T-helper 1 cell treated with Interleukin-12 subunit alpha and Interleukin-12 subunit beta and Interleukin-4 antibody, amounts not matched to agents 30 μg/mL and 1 μg/mL, for 36 hours (primary cell): Measurements from ENCODE around the gene KRTCAP2.
A peak's percentile ranks its signal among the peaks of the same experiment; 100 is the strongest.
"Not testable (repeated sequence)": the region's sequence is repeated elsewhere in the genome, so short reads cannot be mapped to it uniquely, and the experiment has no call there.

Source experiments
- H3K27ac Mint-ChIP-seq: one replicate; pipeline ENCODE4 v1.8.0; 2021; ENCODE audit warnings: mild to moderate bottlenecking, mixed read lengths
- H3K27me3 Mint-ChIP-seq: one replicate; pipeline ENCODE4 v1.8.0; 2021; ENCODE audit warnings: low read depth, mixed read lengths
- H3K36me3 Mint-ChIP-seq: one replicate; pipeline ENCODE4 v1.8.0; 2021; ENCODE audit warnings: low read depth, mixed read lengths
- H3K4me1 Mint-ChIP-seq: one replicate; pipeline ENCODE4 v1.8.0; 2021; ENCODE audit warnings: low read depth, mixed read lengths
- H3K4me3 Mint-ChIP-seq: one replicate; pipeline ENCODE4 v1.8.0; 2021; ENCODE audit warnings: mild to moderate bottlenecking, moderate library complexity, mixed read lengths
- H3K9me3 Mint-ChIP-seq: one replicate; pipeline ENCODE4 v1.8.0; 2021; ENCODE audit warnings: mixed read lengths

KRTCAP2 gene

DNA sequence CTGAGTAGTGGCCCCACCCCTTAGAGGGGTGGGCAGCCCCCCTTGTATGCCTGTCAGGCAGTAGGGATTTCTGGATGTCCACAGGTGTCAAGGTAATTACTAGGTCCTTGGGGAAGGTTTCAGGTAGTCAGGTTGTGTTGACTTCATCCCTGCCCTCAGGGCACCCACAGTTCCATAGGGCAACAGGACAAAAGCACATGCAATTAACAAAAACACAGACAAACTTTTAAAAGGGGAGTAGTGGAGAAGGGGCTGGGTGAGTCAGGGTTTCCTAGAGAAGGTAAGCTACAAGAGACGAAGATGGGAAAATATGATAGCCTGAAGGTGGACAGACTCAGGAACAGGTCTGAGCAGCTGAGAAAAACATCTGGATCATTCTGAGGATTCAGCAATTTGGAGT lies 14.1 kb downstream of the KRTCAP2 start:
- Mint-ChIP-seq H3K9me3 (no peaks in the 10 kb centered on the region), H3K27me3 (peaks cover 26% of the 10 kb centered on the region), H3K27ac (no peak overlapping the region), H3K36me3 (no peaks in the 10 kb centered on the region), H3K4me3 (no peak overlapping the region), H3K4me1 (no peaks in the 10 kb centered on the region)

DNA sequence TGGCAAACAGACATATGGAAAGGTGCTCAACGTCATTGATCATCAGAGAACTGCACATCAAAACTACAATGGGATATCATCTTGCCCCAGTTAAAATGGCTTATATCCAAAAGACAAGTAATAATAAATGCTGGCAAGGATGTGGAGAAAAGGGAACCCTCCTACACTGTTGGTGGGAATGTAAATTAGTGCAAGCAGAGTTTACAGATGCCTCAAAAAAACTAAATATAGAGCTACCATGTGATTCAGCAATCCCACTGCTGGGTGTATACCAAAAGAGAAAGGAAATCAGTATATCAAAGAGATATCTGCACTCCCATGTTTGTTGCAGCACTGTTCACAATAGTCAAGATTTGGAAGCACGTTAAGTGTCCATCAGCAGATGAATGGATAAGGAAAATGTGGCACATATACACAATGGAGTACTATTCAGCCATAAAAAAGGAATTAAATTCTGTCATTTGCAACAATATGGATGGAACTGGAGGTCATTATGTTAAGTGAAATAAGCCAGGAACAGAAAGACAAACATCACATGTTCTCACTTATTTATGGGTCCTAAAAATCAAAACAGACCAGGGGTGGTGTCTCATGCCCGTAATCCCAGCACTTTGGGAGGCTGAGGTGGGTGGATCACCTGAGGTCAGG lies 17.0 kb downstream of the KRTCAP2 start:
- H3K27ac Mint-ChIP-seq, H3K9me3 Mint-ChIP-seq, H3K4me1 Mint-ChIP-seq, H3K36me3 Mint-ChIP-seq, H3K4me3 Mint-ChIP-seq: not testable (repeated sequence)
- H3K27me3 Mint-ChIP-seq = peaks cover 33% of the 10 kb centered on the region

DNA sequence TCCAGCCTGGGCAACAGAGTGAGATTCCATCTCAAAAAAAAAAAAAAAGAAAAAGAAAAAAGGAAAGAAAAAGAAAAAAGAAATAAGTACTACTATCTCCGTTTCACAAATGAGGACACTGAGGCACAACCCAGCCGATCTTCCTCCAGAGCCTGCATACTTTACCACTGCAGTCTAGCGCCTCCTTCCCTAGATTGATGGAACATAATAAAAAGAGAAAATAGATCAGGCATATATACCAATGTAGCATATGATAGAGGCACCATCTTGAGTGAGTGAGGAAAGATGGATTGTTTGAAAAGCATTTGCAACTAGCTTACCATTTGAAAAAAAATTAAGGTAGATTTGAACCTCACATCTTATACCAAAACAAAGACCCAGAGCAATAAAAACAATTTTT lies 27.6 kb downstream of the KRTCAP2 start:
- H3K9me3 Mint-ChIP-seq = no peaks in the 10 kb centered on the region
- no peak overlapping the region for H3K27ac Mint-ChIP-seq
- peaks cover 3% of the 10 kb centered on the region for H3K4me1 Mint-ChIP-seq
- H3K27me3 Mint-ChIP-seq = peaks cover 33% of the 10 kb centered on the region
- H3K4me3 Mint-ChIP-seq = no peak overlapping the region
- no peaks in the 10 kb centered on the region for H3K36me3 Mint-ChIP-seq

DNA sequence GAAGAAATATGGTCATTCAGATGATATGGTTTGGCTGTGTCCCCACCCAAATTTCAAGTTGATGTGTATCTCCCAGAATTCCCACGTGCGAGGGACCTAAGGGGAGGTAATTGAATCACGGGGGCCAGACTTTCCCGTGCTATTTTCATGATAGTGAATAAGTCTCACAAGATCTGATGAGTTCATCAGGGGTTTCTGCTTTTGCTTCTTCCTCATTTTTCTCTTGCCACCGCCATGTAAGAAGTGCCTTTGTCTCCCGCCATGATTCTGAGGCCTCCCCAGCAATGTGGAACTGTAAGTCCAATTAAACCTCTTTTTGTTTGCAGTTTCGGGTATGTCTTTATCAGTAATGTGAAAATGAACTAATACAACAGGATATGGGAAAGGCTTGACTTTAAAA lies 31.4 kb downstream of the KRTCAP2 start:
- peaks cover 15% of the 10 kb centered on the region for H3K36me3 Mint-ChIP-seq

DNA sequence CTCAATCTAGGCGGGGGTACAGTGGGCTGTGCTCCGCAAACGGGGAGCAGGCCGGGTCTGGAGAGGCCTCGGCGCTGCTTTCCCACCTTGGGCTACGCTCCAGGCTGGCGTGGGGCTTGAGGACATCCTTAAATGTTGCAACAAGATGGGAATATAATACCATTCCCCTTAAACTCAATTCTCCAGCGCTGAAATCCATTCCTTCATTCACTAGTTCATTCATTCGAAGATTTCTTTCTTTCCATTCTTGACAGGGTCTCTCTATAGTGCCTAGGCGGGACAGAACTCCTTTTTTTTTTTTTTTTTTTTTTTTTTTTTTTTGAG lies 32.5 kb downstream of the KRTCAP2 start:
- Mint-ChIP-seq H3K36me3 (peaks cover 17% of the 10 kb centered on the region), H3K4me3 (peak overlapping the region; percentile 99), H3K27ac (peak overlapping the region; percentile 92), H3K9me3 (no peaks in the 10 kb centered on the region), H3K4me1 (peaks cover 27% of the 10 kb centered on the region), H3K27me3 (peaks cover 5% of the 10 kb centered on the region)

More for the DNA sequence above, 31.4 kb downstream of the KRTCAP2 start:
- Mint-ChIP-seq H3K4me3 (no peak overlapping the region), H3K27ac (no peak overlapping the region), H3K9me3 (no peaks in the 10 kb centered on the region), H3K4me1 (peaks cover 24% of the 10 kb centered on the region), H3K27me3 (peaks cover 11% of the 10 kb centered on the region)

DNA sequence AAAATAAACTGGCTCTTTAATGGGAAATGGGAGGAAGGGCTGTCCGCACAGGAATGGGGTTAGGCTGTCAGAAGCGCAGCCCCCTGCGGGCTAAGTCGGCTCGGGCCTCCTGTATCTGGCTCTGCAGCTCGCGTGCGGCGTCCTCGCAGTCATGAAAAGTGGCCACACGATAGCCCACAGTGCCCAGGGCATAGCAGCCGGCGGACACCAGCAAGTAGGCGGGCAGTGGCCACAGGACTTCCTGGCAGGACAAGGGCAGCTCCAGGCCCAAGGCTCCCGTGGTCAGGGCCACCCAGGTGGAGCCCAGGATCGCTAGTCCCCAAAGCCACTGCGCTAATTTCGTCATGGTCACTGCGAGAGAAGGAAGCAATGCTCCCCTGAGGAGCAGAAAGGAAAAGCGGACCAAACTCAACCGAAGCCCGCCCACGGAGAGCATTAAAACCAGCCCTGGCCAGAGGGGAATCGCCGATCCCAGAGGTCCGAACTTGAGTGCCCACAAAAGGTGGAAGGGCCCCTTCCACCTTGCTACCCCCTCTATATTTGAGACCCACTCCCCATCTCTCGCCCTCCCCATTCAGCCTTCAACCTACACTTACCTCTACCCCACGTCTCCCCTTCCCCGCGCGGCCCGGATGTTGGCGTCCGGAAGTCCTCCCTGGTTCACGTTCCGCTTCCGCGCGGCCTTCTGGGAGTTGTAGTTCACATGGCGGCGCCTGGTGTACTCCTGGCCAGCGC lies 33.0 kb downstream of the KRTCAP2 start, which contains the start of gene DPM3:
Gene DPM3 (minus strand): TSS at position 637 of the 735 bp plus-strand sequence. CDS start 291 bp downstream, at position 346.
- H3K36me3 Mint-ChIP-seq = peaks cover 17% of the 10 kb centered on the region
- peaks cover 30% of the 10 kb centered on the region for H3K4me1 Mint-ChIP-seq
- no peaks in the 10 kb centered on the region for H3K9me3 Mint-ChIP-seq
- H3K27me3 Mint-ChIP-seq = no peaks in the 10 kb centered on the region
- peak within 1 kb of the TSS; percentile 92 for H3K27ac Mint-ChIP-seq
- H3K4me3 Mint-ChIP-seq = peak within 1 kb of the TSS; percentile 99

DNA sequence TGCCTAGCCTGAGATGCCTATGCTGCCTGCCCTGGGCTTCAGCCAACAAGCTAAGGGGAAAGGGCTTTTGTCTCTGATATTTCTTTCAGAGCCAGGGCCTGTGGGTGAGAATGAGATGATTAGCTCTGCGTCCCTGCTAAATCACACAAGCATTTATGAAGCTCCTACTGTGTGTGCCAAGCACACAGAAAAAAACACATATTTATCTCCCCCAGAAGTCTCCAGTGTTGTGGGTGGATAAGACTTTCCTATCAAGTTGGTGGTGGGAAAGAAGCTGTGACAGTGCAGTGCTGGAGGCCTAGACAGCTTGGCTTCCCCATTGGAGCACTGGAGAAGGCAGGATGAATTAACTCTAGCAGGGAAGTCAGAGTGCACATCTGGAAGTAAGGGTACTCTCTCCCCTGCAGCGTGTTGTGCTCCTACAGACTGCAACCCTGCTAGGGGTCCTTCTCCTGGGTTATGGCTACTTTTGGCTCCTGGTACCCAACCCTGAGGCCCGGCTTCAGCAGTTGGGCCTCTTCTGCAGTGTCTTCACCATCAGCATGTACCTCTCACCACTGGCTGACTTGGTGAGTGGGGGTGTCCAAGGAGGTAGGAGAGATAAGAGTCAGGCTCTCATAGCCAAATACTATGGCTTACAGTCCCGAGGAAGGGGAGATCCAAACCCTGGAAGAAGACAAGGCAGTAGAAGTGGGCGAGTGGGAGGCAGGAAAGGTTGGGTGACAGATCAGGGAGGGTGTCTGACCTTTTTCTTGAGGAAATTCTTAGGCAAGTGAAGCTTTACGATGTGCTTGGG lies 35.8 kb downstream of the KRTCAP2 start:
- no peaks in the 10 kb centered on the region for H3K27me3 Mint-ChIP-seq
- H3K27ac Mint-ChIP-seq = peak overlapping the region; percentile 97
- peak overlapping the region; percentile 99 for H3K4me3 Mint-ChIP-seq
- no peaks in the 10 kb centered on the region for H3K9me3 Mint-ChIP-seq
- peaks cover 37% of the 10 kb centered on the region for H3K4me1 Mint-ChIP-seq
- H3K36me3 Mint-ChIP-seq = peaks cover 17% of the 10 kb centered on the region

DNA sequence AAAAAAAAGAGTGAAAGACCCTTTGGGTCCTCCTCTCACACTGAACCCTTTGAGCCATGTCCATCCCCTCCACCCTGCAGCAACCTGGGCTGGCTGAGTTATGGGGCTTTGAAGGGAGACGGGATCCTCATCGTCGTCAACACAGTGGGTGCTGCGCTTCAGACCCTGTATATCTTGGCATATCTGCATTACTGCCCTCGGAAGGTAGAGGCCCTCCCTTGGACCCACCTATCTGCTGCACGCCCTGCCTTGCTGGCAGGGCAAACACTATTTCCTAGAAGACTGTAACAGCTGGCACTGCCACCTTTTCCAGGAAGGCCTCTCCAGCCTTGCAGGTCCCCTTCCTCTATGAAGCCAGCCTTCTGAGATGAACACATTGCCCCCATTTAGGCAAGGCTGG lies 36.4 kb downstream of the KRTCAP2 start:
- H3K4me1 Mint-ChIP-seq = peaks cover 37% of the 10 kb centered on the region
- H3K27me3 Mint-ChIP-seq = no peaks in the 10 kb centered on the region
- peaks cover 17% of the 10 kb centered on the region for H3K36me3 Mint-ChIP-seq
- peak overlapping the region; percentile 99 for H3K4me3 Mint-ChIP-seq
- H3K9me3 Mint-ChIP-seq = no peaks in the 10 kb centered on the region
- H3K27ac Mint-ChIP-seq = peak overlapping the region; percentile 97

DNA sequence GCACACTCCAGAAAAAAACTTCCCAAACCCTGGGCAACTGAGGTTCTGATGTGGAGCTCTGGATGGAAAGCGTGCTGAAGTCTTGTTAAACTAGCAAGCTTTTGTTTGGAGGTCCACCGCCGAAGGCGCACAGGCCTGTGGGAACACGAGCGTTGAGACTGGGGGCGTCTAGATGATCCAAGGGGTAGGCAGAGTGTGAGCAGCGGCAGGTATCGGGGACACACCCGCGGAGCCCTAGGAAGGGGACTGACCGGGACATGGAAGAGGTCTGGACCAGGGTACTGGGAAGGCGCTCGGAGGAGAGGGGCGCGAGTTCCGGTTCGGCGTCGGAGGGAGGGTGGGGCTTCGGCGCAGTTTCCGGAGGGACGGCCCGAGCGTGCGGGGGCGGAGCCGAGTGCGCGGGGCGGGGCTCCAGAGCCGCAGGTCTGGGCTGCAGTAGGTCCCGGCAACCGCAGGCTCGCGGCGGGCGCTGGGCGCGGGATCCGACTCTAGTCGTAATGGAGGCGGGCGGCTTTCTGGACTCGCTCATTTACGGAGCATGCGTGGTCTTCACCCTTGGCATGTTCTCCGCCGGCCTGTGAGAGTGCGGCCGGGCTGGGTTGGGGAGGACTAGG lies 37.6 kb downstream of the KRTCAP2 start, which contains the start of gene SLC50A1:
Gene SLC50A1 (plus strand): TSS at position 438 of the 614 bp plus-strand sequence. CDS start 60 bp downstream, at position 498.
- peak within 1 kb of the TSS; percentile 97 for H3K27ac Mint-ChIP-seq
- H3K9me3 Mint-ChIP-seq = no peaks in the 10 kb centered on the region
- peaks cover 35% of the 10 kb centered on the region for H3K4me1 Mint-ChIP-seq
- peaks cover 17% of the 10 kb centered on the region for H3K36me3 Mint-ChIP-seq
- peak within 1 kb of the TSS; percentile 99 for H3K4me3 Mint-ChIP-seq
- H3K27me3 Mint-ChIP-seq = peaks cover 3% of the 10 kb centered on the region

DNA sequence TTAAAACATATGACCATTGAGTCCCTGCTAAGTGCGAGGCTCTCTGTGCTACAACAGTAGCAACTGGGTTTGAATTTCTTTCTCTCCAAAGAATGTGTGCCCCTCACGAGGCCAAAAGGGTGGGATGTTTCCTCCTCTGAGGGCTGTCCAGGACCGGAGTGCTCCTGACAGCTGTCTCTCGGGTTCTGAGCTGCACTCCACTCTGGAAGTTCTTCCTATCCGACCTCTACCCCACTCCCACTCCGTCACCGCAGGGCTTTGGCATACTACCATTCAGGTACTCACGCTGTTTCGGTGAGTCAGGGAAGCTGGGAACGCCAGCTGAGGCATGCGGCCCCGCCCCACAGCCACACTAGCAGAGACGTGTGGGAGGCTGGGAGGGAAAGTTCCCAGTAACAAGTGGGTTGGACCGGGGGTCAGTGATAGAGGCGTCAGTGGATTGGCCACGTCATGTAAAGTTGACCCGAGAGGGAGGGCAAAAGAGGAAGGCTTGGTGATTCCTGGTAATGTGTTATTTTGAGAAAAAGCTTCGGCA lies 38.2 kb downstream of the KRTCAP2 start:
- peaks cover 32% of the 10 kb centered on the region for H3K4me1 Mint-ChIP-seq
- H3K36me3 Mint-ChIP-seq = peaks cover 16% of the 10 kb centered on the region
- H3K9me3 Mint-ChIP-seq = no peaks in the 10 kb centered on the region
- H3K27me3 Mint-ChIP-seq = peaks cover 6% of the 10 kb centered on the region
- peak overlapping the region; percentile 99 for H3K4me3 Mint-ChIP-seq
- peak overlapping the region; percentile 97 for H3K27ac Mint-ChIP-seq

DNA sequence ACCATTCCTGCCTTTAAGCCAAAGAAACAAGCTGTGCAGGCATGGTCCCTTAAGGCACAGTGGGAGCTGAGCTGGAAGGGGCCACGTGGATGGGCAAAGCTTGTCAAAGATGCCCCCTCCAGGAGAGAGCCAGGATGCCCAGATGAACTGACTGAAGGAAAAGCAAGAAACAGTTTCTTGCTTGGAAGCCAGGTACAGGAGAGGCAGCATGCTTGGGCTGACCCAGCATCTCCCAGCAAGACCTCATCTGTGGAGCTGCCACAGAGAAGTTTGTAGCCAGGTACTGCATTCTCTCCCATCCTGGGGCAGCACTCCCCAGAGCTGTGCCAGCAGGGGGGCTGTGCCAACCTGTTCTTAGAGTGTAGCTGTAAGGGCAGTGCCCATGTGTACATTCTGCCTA lies 38.8 kb downstream of the KRTCAP2 start:
- H3K36me3 Mint-ChIP-seq = peaks cover 16% of the 10 kb centered on the region
- H3K9me3 Mint-ChIP-seq = no peaks in the 10 kb centered on the region
- H3K27me3 Mint-ChIP-seq = peaks cover 11% of the 10 kb centered on the region
- peak overlapping the region; percentile 99 for H3K4me3 Mint-ChIP-seq
- H3K4me1 Mint-ChIP-seq = peaks cover 32% of the 10 kb centered on the region
- no peak overlapping the region for H3K27ac Mint-ChIP-seq

DNA sequence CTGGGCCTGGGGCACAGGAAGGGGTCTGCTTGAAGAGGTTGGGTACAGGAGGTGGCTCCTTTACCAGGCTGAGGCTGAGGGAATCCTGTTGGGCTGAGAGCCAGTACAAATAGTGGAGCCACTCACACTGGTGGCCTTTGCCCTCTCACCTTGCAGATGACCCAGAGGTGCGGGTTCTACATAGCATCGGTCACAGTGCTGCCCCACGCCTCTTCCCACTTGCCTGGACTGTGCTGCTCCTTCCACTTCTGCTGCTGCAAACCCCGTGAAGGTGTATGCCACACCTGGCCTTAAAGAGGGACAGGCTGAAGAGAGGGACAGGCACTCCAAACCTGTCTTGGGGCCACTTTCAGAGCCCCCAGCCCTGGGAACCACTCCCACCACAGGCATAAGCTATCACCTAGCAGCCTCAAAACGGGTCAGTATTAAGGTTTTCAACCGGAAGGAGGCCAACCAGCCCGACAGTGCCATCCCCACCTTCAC lies 39.3 kb downstream of the KRTCAP2 start:
- H3K9me3 Mint-ChIP-seq = no peaks in the 10 kb centered on the region
- H3K27me3 Mint-ChIP-seq = peaks cover 16% of the 10 kb centered on the region
- H3K27ac Mint-ChIP-seq = no peak overlapping the region
- peaks cover 31% of the 10 kb centered on the region for H3K4me1 Mint-ChIP-seq
- H3K36me3 Mint-ChIP-seq = peaks cover 14% of the 10 kb centered on the region
- no peak overlapping the region for H3K4me3 Mint-ChIP-seq

DNA sequence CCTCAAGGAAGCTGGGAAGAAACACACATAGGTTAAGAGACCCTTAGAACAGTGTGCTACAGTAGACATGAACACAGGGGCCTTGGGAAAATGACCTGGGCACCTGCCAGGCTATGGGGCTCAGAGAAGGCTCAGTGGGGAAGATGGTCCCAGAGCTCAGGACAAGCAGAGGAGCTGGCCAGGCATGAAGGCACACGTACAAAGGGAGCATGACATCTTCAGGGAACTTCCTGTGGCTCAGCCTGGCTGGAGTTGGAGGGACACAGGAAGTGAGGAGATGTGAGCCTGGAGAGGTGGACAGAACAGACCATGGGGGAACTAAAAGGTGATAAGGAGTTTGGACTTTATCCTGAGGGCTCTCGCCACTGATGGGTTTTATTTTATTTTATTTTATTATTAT lies 41.2 kb downstream of the KRTCAP2 start:
- H3K36me3 Mint-ChIP-seq = peaks cover 3% of the 10 kb centered on the region
- peaks cover 31% of the 10 kb centered on the region for H3K4me1 Mint-ChIP-seq
- no peak overlapping the region for H3K27ac Mint-ChIP-seq
- peaks cover 33% of the 10 kb centered on the region for H3K27me3 Mint-ChIP-seq
- no peak overlapping the region for H3K4me3 Mint-ChIP-seq
- no peaks in the 10 kb centered on the region for H3K9me3 Mint-ChIP-seq

DNA sequence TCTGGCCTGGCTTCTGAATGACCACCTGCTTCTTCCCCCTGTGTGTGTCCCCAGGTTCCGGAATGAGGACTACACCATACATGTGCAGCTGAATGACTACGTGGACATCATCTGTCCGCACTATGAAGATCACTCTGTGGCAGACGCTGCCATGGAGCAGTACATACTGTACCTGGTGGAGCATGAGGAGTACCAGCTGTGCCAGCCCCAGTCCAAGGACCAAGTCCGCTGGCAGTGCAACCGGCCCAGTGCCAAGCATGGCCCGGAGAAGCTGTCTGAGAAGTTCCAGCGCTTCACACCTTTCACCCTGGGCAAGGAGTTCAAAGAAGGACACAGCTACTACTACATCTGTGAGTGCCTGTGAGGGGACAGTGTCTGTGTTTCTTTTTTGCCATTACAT lies 41.8 kb downstream of the KRTCAP2 start:
- Mint-ChIP-seq H3K4me1 (peaks cover 29% of the 10 kb centered on the region), H3K4me3 (no peak overlapping the region), H3K36me3 (peaks cover 5% of the 10 kb centered on the region), H3K27ac (no peak overlapping the region), H3K9me3 (no peaks in the 10 kb centered on the region), H3K27me3 (peaks cover 39% of the 10 kb centered on the region)
